Measurements from ENCODE around the gene RAD21L1. TPM values are rescaled to one million over a fixed set of nuclear protein-coding genes. Genes with fewer than 3 reads are reported as not detected.

Gene RAD21L1
- total RNA-seq, 4 donors from 2014 or later: not detected

DNA sequence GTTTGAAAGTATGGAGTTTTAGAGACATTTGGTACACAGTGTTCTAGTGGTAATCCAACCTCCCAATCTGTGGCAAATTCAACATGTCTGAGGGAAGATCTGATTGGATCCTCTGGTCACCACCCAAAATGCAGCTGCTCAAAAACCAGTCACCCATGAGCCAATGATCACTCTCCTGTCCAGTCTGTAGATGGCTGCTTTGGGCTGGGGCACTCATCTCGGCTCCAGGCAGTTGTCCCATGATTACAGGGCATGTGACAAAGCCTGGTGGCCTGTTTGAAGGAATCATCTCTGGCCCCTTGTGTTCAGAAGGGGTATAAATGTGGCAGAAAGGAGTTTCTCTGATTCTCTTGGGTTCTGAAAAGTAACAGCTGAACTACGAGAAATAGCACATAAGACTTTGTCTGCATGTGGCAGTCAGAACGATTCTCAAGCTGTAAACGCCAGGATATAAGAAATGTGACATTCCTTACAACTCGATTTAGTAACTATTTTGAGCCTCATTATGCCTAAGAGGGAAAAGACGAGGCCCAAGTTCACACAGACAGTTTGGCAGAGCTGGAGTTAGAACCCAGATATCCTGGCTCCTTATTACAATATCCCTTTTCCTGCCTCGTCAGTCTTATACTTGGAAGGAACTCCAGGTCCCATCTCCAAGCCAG is 26.5 kb upstream of the RAD21L1 start:
- Histone ChIP-seq H3K4me3 (no peak overlapping the region), H3K4me1 (peaks cover 0 to 15% (median 0%) of the 10 kb centered on the region in 4 donors), H3K27me3 (no peaks in the 10 kb centered on the region), H3K9me3 (no peaks in the 10 kb centered on the region), H3K36me3 (no peaks in the 10 kb centered on the region), H3K27ac (no peak overlapping the region)
- TF ChIP-seq CTCF (IDR thresholded peaks at IDR 0.05) (no peak), POLR2A (IDR thresholded peaks at IDR 0.05) (no peak)
- DNase-seq: no peak

DNA sequence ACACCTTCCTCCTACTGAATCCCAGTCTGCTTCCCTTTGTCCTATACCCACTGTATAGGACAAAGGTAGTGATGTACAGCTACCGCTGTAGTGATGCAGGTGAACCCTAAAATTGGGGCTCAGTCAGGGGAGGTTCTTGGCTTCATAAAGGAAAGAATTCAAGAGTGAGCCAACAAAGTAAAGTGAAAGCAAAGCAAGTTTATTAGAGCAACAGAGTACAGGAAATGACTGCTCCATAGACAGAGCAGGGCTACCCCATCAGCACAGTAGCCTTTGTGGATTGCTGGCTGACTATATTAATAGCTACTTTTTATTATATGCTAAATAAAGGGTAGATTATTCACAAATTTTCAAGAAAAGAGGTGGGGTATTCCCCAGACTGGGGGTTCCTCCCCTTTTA is 25.9 kb upstream of the RAD21L1 start:
- Histone ChIP-seq H3K9me3 (no peaks in the 10 kb centered on the region), H3K27ac (no peak overlapping the region), H3K4me3 (no peak overlapping the region), H3K36me3 (no peaks in the 10 kb centered on the region), H3K4me1 (peaks cover 0 to 15% (median 0%) of the 10 kb centered on the region in 4 donors), H3K27me3 (no peaks in the 10 kb centered on the region)
- no peak for DNase-seq
- TF ChIP-seq POLR2A (IDR thresholded peaks at IDR 0.05) (no peak), CTCF (IDR thresholded peaks at IDR 0.05) (no peak)

GRCh38 chr20:1202762-1203504 is 22.9 kb upstream of the RAD21L1 start, which contains the start of gene C20orf202:
C20orf202 (plus strand) TSS chr20:1203454; CDS start chr20:1203586, 132 bp downstream.
- no peaks in the 10 kb centered on the region for H3K9me3 ChIP-seq
- H3K4me1 ChIP-seq: peaks cover 0 to 15% (median 0%) of the 10 kb centered on the region in 4 donors
- no peaks in the 10 kb centered on the region for H3K36me3 ChIP-seq
- H3K27me3 ChIP-seq: no peaks in the 10 kb centered on the region
- TF ChIP-seq CTCF (IDR thresholded peaks at IDR 0.05) (no peak), POLR2A (IDR thresholded peaks at IDR 0.05) (no peak)
- H3K4me3 ChIP-seq: no peak within 1 kb of the TSS
- no peak for DNase-seq
- no peak within 1 kb of the TSS for H3K27ac ChIP-seq

DNA sequence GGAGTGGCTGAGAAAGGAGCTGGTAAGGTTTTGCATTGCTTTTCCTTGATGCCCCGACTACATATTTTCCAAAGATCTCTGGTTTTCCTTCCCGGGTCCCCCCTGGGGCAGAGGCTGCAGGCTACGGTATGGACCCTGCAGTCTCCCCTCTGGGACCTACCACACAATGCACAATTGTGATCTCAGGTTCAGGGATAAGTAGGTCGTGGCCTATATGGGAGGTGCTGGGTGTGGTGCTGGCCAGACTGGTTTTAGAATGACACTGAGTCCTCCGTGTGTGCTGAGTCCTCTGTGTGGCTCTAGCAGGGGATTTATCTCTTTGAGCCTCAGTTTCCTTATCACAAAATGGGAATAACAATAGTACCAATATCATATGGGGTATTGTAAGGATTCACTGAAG is 22.2 kb upstream of the RAD21L1 start:
- no peaks in the 10 kb centered on the region for H3K9me3 ChIP-seq
- no peaks in the 10 kb centered on the region for H3K36me3 ChIP-seq
- no peak overlapping the region for H3K27ac ChIP-seq
- H3K27me3 ChIP-seq: no peaks in the 10 kb centered on the region
- TF ChIP-seq POLR2A (IDR thresholded peaks at IDR 0.05) (no peak), CTCF (IDR thresholded peaks at IDR 0.05) (no peak)
- DNase-seq: no peak
- H3K4me1 ChIP-seq: peaks cover 0 to 15% (median 0%) of the 10 kb centered on the region in 4 donors
- no peak overlapping the region for H3K4me3 ChIP-seq

DNA sequence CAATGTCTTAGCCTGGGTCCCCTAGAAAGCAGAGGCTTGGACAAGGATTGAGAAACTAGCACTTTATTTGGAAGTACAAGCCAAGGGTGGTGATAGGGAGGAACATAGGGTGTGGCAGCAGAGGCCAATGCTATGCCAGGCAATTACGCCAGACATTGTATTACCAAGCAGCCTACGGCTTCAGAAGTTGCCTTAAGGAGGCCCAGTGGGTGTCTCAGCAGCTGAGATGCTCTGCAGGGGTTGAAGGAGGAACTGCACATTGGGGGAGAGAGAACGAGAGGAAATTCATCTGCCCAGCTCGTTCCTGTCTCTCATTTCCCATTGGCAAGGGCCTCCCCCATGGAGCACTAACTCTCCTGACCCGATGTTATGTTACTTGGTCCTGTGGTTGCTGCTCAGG is 21.7 kb upstream of the RAD21L1 start:
- TF ChIP-seq POLR2A (IDR thresholded peaks at IDR 0.05) (no peak), CTCF (IDR thresholded peaks at IDR 0.05) (no peak)
- H3K27ac ChIP-seq: no peak overlapping the region
- no peaks in the 10 kb centered on the region for H3K9me3 ChIP-seq
- H3K27me3 ChIP-seq: no peaks in the 10 kb centered on the region
- no peak overlapping the region for H3K4me3 ChIP-seq
- no peak for DNase-seq
- peaks cover 0 to 15% (median 0%) of the 10 kb centered on the region in 4 donors for H3K4me1 ChIP-seq
- no peaks in the 10 kb centered on the region for H3K36me3 ChIP-seq

All from Peyer's patch (tissue), 4 donors.